Measurements from ENCODE around the gene NRXN3.

GRCh38 chr14:79369359-79370332, 1199.5 kb downstream of the NRXN3 start:
- TF ChIP-seq FOXK2 (IDR thresholded peaks at IDR 0.05), result no peak
- TF ChIP-seq BHLHE40 (IDR thresholded peaks at IDR 0.05; ENCODE audit: borderline replicate concordance), result no peak
- no peak for TF ChIP-seq SUZ12 (IDR thresholded peaks at IDR 0.05)
- no peak for TF ChIP-seq ELF4 (IDR thresholded peaks at IDR 0.05)
- TF ChIP-seq FOXM1 (IDR thresholded peaks at IDR 0.05; ENCODE audit: borderline replicate concordance), result no peak
- no peak for TF ChIP-seq LEF1 (IDR thresholded peaks at IDR 0.05; ENCODE audit: borderline replicate concordance)
- TF ChIP-seq FOXA1 (IDR thresholded peaks at IDR 0.05), result no peak
- TF ChIP-seq ARNT (IDR thresholded peaks at IDR 0.05), result no peak
- no peak for TF ChIP-seq SP1 (IDR thresholded peaks at IDR 0.05)
- TF ChIP-seq TARDBP (IDR thresholded peaks at IDR 0.05), result no peak

Measured in HEK293T (cell line).